Osteoblast (primary cell): Measurements from ENCODE around the gene ILF3. TPM values are rescaled to one million over a fixed set of nuclear protein-coding genes. Genes with fewer than 3 reads are reported as not detected.
A peak's percentile ranks its signal among the peaks of the same experiment; 100 is the strongest.

Experiments
- DNase-seq: peaks from one replicate; pipeline ENCODE4 v3.0.0; 2011; ENCODE audit warnings: low spot score, mixed read lengths; ENCODE audit not compliant: insufficient read length; ENCODE audit errors: missing footprints
- H2AFZ ChIP-seq: 2 replicates; pipeline ENCODE4 v1.6.0; 2011; ENCODE audit warnings: mild to moderate bottlenecking, low read length
- H3K27ac ChIP-seq: 2 replicates; pipeline ENCODE4 v1.5.1; 2011; ENCODE audit warnings: mild to moderate bottlenecking, low read depth, low read length, moderate library complexity
- H3K27me3 ChIP-seq: 2 replicates; pipeline ENCODE4 v1.6.0; 2012; ENCODE audit warnings: mild to moderate bottlenecking, control low read depth, inconsistent platforms, low read length, moderate library complexity; ENCODE audit not compliant: insufficient read depth
- H3K36me3 ChIP-seq: 2 replicates; pipeline ENCODE4 v1.5.1; 2011; ENCODE audit warnings: mild to moderate bottlenecking, low read length, control low read depth, moderate library complexity; ENCODE audit not compliant: insufficient read depth
- H3K4me1 ChIP-seq: 2 replicates; pipeline ENCODE4 v1.5.1; 2011; ENCODE audit warnings: mild to moderate bottlenecking, low read length, control low read depth, moderate library complexity; ENCODE audit not compliant: insufficient read depth
- H3K4me2 ChIP-seq: 2 replicates; pipeline ENCODE4 v1.6.0; 2011; ENCODE audit warnings: mild to moderate bottlenecking, low read length; ENCODE audit not compliant: insufficient read depth
- H3K4me3 ChIP-seq: fragments of 200-600 bp; sonication (generic); 3 replicates; pipeline ENCODE4 v1.5.1; 2012; ENCODE audit warnings: mild to moderate bottlenecking, low read length, inconsistent platforms; ENCODE audit not compliant: insufficient read depth
- H3K79me2 ChIP-seq: 2 replicates; pipeline ENCODE4 v1.6.0; 2012; ENCODE audit warnings: mild to moderate bottlenecking, low read length, control low read depth, inconsistent platforms; ENCODE audit not compliant: insufficient read depth
- H3K9me3 ChIP-seq: 2 replicates; pipeline ENCODE4 v1.5.1; 2011; ENCODE audit warnings: low read depth, low read length, control low read depth
- H4K20me1 ChIP-seq: 2 replicates; pipeline ENCODE4 v1.6.0; 2012; ENCODE audit warnings: mild to moderate bottlenecking, low read length, control low read depth; ENCODE audit not compliant: insufficient read depth
- CTCF ChIP-seq: IDR thresholded peaks from 2 replicates; pipeline ENCODE4 v1.5.1; 2011; ENCODE audit warnings: mild to moderate bottlenecking, low read depth, low read length, moderate library complexity; ENCODE audit errors: extremely low read depth
- total RNA-seq: library from RNA; depleted of rRNA; stranded (reverse); fragments of >200 nt; gene quantifications from 2 replicates; pipeline ENCODE4 v1.2.3, GENCODE V29; 2012

The ILF3 gene
- total RNA-seq, 1 donor = 107 TPM

GRCh38 chr19:10637894-10638293, 16.3 kb upstream of the ILF3 start:
- no peak overlapping the region for H3K27ac ChIP-seq
- H3K9me3 ChIP-seq = no peaks in the 10 kb centered on the region
- H3K79me2 ChIP-seq = no peaks in the 10 kb centered on the region
- no peaks in the 10 kb centered on the region for H3K27me3 ChIP-seq
- H3K36me3 ChIP-seq = peaks cover 57% of the 10 kb centered on the region
- peak; percentile 61 for DNase-seq
- H3K4me1 ChIP-seq = no peaks in the 10 kb centered on the region
- no peak overlapping the region for H3K4me3 ChIP-seq
- H4K20me1 ChIP-seq = peaks cover 2% of the 10 kb centered on the region
- H3K4me2 ChIP-seq = no peak overlapping the region
- no peak overlapping the region for H2AFZ ChIP-seq
- no peak for TF ChIP-seq CTCF

- DNase-seq = no peak
- H3K27ac ChIP-seq = no peak overlapping the region
- H4K20me1 ChIP-seq = peaks cover 2% of the 10 kb centered on the region
- H3K9me3 ChIP-seq = no peaks in the 10 kb centered on the region
- no peaks in the 10 kb centered on the region for H3K79me2 ChIP-seq
- no peak overlapping the region for H2AFZ ChIP-seq
- no peak overlapping the region for H3K4me3 ChIP-seq
- no peak overlapping the region for H3K4me2 ChIP-seq
- no peaks in the 10 kb centered on the region for H3K27me3 ChIP-seq
- no peaks in the 10 kb centered on the region for H3K4me1 ChIP-seq
- no peak for TF ChIP-seq CTCF
- peaks cover 47% of the 10 kb centered on the region for H3K36me3 ChIP-seq
Observed at GRCh38 chr19:10639836-10640235, 14.3 kb upstream of the ILF3 start.

- Histone ChIP-seq H3K36me3 (peaks cover 42% of the 10 kb centered on the region), H4K20me1 (peaks cover 2% of the 10 kb centered on the region), H3K4me3 (no peak overlapping the region), H3K4me2 (no peak overlapping the region), H3K27ac (no peak overlapping the region), H3K27me3 (no peaks in the 10 kb centered on the region), H3K9me3 (no peaks in the 10 kb centered on the region), H2AFZ (no peak overlapping the region), H3K4me1 (no peaks in the 10 kb centered on the region), H3K79me2 (no peaks in the 10 kb centered on the region)
- no peak for DNase-seq
- no peak for TF ChIP-seq CTCF
Observed at GRCh38 chr19:10640361-10640760, 13.8 kb upstream of the ILF3 start.

GRCh38 chr19:10641248-10641647, 12.9 kb upstream of the ILF3 start:
- Histone ChIP-seq H4K20me1 (no peaks in the 10 kb centered on the region), H3K4me1 (no peaks in the 10 kb centered on the region), H3K4me3 (no peak overlapping the region), H3K79me2 (no peaks in the 10 kb centered on the region), H3K36me3 (peaks cover 35% of the 10 kb centered on the region), H3K27ac (no peak overlapping the region), H2AFZ (no peak overlapping the region), H3K4me2 (no peak overlapping the region), H3K27me3 (no peaks in the 10 kb centered on the region), H3K9me3 (no peaks in the 10 kb centered on the region)
- TF ChIP-seq CTCF = no peak
- no peak for DNase-seq
